HEK293 (cell line): ENCODE measurements around the gene STAB2.

Source experiments
- CTCF ChIA-PET: fragments of 350-600 bp; formaldehyde crosslinking; extraction: SDS; loops from one replicate; lab custom pipeline; 2021; ENCODE audit warnings: antibody characterized with exemption; lab: Yijun Ruan, JAX
- POLR2A ChIA-PET: fragments of 300-600 bp; formaldehyde crosslinking; extraction: SDS; loops from one replicate; lab custom pipeline; 2020; ENCODE audit warnings: antibody characterized with exemption, inconsistent platforms; lab: Yijun Ruan, JAX
- H3K27ac ChIP-seq: fragments of 200-500 bp; sonication (Bioruptor generic); 2 replicates; pipeline ENCODE4 v1.5.1; 2014; ENCODE audit warnings: low read depth, low read length, control low read depth, inconsistent platforms; ENCODE audit errors: extremely low read depth
- H3K36me3 ChIP-seq, 2 experiments: fragments of 200-500 bp in 1 of 2; sonication (Bioruptor generic) in 1 of 2; 1 replicate in 1 of 2; 2 replicates in 1 of 2; pipeline ENCODE4 v1.5.1; 2014 to 2017; ENCODE audit warnings: inconsistent platforms in 2 of 2, low read length in 2 of 2; ENCODE audit not compliant: control insufficient read depth in 2 of 2, insufficient read depth in 1 of 2
- H3K4me1 ChIP-seq: fragments of 200-500 bp; sonication (Bioruptor generic); 2 replicates; pipeline ENCODE4 v1.5.1; 2014; ENCODE audit warnings: mild to moderate bottlenecking, low read length, inconsistent platforms; ENCODE audit not compliant: control insufficient read depth, insufficient read depth
- H3K4me3 ChIP-seq: 2 replicates; pipeline ENCODE4 v1.5.1; 2011; ENCODE audit warnings: low read depth, mild to moderate bottlenecking, control low read depth, low read length, moderate library complexity
- H3K9me3 ChIP-seq: fragments of 200-500 bp; sonication (Bioruptor generic); 2 replicates; pipeline ENCODE4 v1.5.1; 2014; ENCODE audit warnings: low read depth, low read length, inconsistent platforms; ENCODE audit not compliant: control insufficient read depth, insufficient read depth
- BCL11A ChIP-seq: fragments of 450-650 bp; formaldehyde crosslinking; IDR thresholded peaks from 2 replicates; pipeline ENCODE4 v1.5.1; 2016; ENCODE audit warnings: low read depth, missing biosample characterization, missing genetic modification characterization
- EGR2 ChIP-seq: fragments of 450-650 bp; formaldehyde crosslinking; IDR thresholded peaks from 2 replicates; pipeline ENCODE4 v1.5.1; 2016; ENCODE audit warnings: low read depth, missing biosample characterization, missing genetic modification characterization
- GLIS2 ChIP-seq: fragments of 450-650 bp; formaldehyde crosslinking; IDR thresholded peaks from 2 replicates; pipeline ENCODE4 v1.5.1; 2016; ENCODE audit warnings: missing biosample characterization, missing genetic modification characterization
- HOXC10 ChIP-seq: sonication (generic); formaldehyde crosslinking; IDR thresholded peaks from 2 replicates; pipeline ENCODE4 v1.8.1; 2023; ENCODE audit warnings: mild to moderate bottlenecking, missing genetic modification reagents
- HOXD13 ChIP-seq: sonication (generic); formaldehyde crosslinking; IDR thresholded peaks from 2 replicates; pipeline ENCODE4 v1.8.0; 2022; ENCODE audit warnings: missing genetic modification reagents, borderline replicate concordance
- KLF16 ChIP-seq: fragments of 450-650 bp; formaldehyde crosslinking; IDR thresholded peaks from 2 replicates; pipeline ENCODE4 v1.5.1; 2017; ENCODE audit warnings: missing biosample characterization, missing genetic modification characterization
- SALL2 ChIP-seq: fragments of 450-650 bp; formaldehyde crosslinking; IDR thresholded peaks from 2 replicates; pipeline ENCODE4 v1.5.0; 2017; ENCODE audit warnings: missing biosample characterization, mild to moderate bottlenecking, missing genetic modification characterization, borderline replicate concordance
- WT1 ChIP-seq: fragments of 450-650 bp; formaldehyde crosslinking; IDR thresholded peaks from 2 replicates; pipeline ENCODE4 v1.5.1; 2016; ENCODE audit warnings: missing biosample characterization, missing genetic modification characterization
- ZNF121 ChIP-seq: fragments of 450-650 bp; formaldehyde crosslinking; IDR thresholded peaks from 2 replicates; pipeline ENCODE4 v1.5.1; 2016; ENCODE audit warnings: missing biosample characterization, missing genetic modification characterization
- ZNF146 ChIP-seq: fragments of 450-650 bp; formaldehyde crosslinking; IDR thresholded peaks from 2 replicates; pipeline ENCODE4 v1.5.1; 2016; ENCODE audit warnings: missing biosample characterization, missing genetic modification characterization
- ZNF16 ChIP-seq: fragments of 450-650 bp; formaldehyde crosslinking; IDR thresholded peaks from 2 replicates; pipeline ENCODE4 v1.5.1; 2016; ENCODE audit warnings: low read depth, missing biosample characterization, missing genetic modification characterization
- ZNF184 ChIP-seq: fragments of 450-650 bp; IDR thresholded peaks from 2 replicates; pipeline ENCODE4 v1.5.1; 2018; ENCODE audit warnings: missing biosample characterization, mild to moderate bottlenecking, missing genetic modification characterization
- ZNF19 ChIP-seq: fragments of 450-650 bp; formaldehyde crosslinking; IDR thresholded peaks from 2 replicates; pipeline ENCODE4; 2016; ENCODE audit warnings: missing biosample characterization, missing genetic modification characterization, low read depth
- ZNF2 ChIP-seq: fragments of 450-650 bp; formaldehyde crosslinking; IDR thresholded peaks from 2 replicates; pipeline ENCODE4 v1.5.1; 2016; ENCODE audit warnings: missing biosample characterization, missing genetic modification characterization
- ZNF211 ChIP-seq: fragments of 450-650 bp; formaldehyde crosslinking; IDR thresholded peaks from 2 replicates; pipeline ENCODE4 v1.5.1; 2016; ENCODE audit warnings: low read depth, missing biosample characterization, missing genetic modification characterization
- ZNF23 ChIP-seq: fragments of 450-650 bp; formaldehyde crosslinking; IDR thresholded peaks from 2 replicates; pipeline ENCODE4 v1.5.1; 2016; ENCODE audit warnings: missing biosample characterization, missing genetic modification characterization, borderline replicate concordance
- ZNF248 ChIP-seq: fragments of 450-650 bp; formaldehyde crosslinking; IDR thresholded peaks from 2 replicates; pipeline ENCODE4 v1.5.1; 2017; ENCODE audit warnings: missing biosample characterization, missing genetic modification characterization
- ZNF473 ChIP-seq: fragments of 450-650 bp; formaldehyde crosslinking; IDR thresholded peaks from 2 replicates; pipeline ENCODE4 v1.5.1; 2017; ENCODE audit warnings: missing biosample characterization, missing genetic modification characterization
- ZNF48 ChIP-seq: fragments of 450-650 bp; formaldehyde crosslinking; IDR thresholded peaks from 2 replicates; pipeline ENCODE4 v1.5.1; 2016; ENCODE audit warnings: missing biosample characterization, missing genetic modification characterization
- ZNF560 ChIP-seq: fragments of 450-650 bp; formaldehyde crosslinking; IDR thresholded peaks from 2 replicates; pipeline ENCODE4 v1.5.1; 2017; ENCODE audit warnings: missing biosample characterization, missing genetic modification characterization, borderline replicate concordance
- ZNF776 ChIP-seq: fragments of 450-650 bp; formaldehyde crosslinking; IDR thresholded peaks from 2 replicates; pipeline ENCODE4 v1.5.0; 2017; ENCODE audit warnings: missing biosample characterization, missing genetic modification characterization, borderline replicate concordance
- ZNF791 ChIP-seq: fragments of 450-650 bp; formaldehyde crosslinking; IDR thresholded peaks from 2 replicates; pipeline ENCODE4 v1.5.1; 2016; ENCODE audit warnings: missing biosample characterization, missing genetic modification characterization
- ZXDB ChIP-seq: fragments of 450-650 bp; formaldehyde crosslinking; IDR thresholded peaks from 2 replicates; pipeline ENCODE4 v1.5.1; 2016; ENCODE audit warnings: missing biosample characterization, missing genetic modification characterization
- TF ChIP-seq, protein P1 (sequence below): fragments of 450-650 bp; formaldehyde crosslinking; optimal IDR thresholded peaks from 2 replicates; pipeline ENCODE3; 2016; ENCODE audit warnings: missing biosample characterization, mild to moderate bottlenecking, missing genetic modification characterization
- TF ChIP-seq, protein P2 (sequence below): fragments of 450-650 bp; IDR thresholded peaks from 2 replicates; pipeline ENCODE4 v1.5.1; 2018; ENCODE audit warnings: missing biosample characterization, mild to moderate bottlenecking, missing genetic modification characterization
- TF ChIP-seq, protein P3 (sequence below): fragments of 450-650 bp; formaldehyde crosslinking; IDR thresholded peaks from 2 replicates; pipeline ENCODE4 v1.5.1; 2017; ENCODE audit warnings: missing biosample characterization, mild to moderate bottlenecking, missing genetic modification characterization, moderate library complexity

The STAB2 gene

DNA sequence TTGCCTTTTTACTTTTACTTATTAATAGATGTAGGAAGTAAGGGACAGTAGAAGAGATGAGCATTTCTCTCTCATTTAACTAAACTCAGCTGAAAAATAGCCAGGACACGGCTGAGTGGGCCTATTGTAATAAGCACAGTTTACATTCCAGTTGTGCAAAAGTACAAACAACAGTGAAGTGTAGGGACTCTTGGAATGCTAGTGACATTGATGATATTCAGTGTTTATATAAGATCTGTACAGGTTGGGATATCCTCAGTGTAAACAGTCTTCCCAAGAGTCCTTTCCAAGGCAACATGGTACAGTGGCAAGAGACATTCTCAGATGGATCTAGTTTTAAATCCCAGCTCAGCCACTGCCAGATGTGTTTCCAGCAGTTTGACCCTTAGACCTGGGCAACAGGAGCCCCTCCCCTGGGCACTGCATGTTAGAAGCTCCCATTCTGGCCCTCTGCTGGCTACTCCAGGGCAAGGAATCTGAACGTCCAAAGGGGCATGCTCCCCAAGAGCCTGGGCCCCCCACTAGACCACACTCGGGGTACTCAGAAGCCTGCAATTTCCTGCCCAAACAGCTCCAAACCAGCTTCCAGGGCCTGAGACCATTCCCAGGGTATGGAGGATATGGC, 55.3 kb downstream of the STAB2 start:
- TF ChIP-seq SALL2 (no peak), WT1 (tag by site-specific recombination) (no peak), ZNF121 (tag by site-specific recombination) (no peak), ZNF211 (no peak), ZNF2 (tag by site-specific recombination) (no peak), ZNF560 (tag by site-specific recombination) (no peak), ZNF146 (no peak), ZNF184 (no peak), ZNF23 (tag by site-specific recombination) (no peak), HOXC10 (CRISPR knock-in tag) (no peak), ZNF48 (tag by site-specific recombination) (no peak), ZNF791 (tag by site-specific recombination) (no peak), ZNF473 (tag by site-specific recombination) (no peak), ZNF16 (no peak), GLIS2 (tag by site-specific recombination) (no peak)
- TF ChIP-seq, protein P1, sequence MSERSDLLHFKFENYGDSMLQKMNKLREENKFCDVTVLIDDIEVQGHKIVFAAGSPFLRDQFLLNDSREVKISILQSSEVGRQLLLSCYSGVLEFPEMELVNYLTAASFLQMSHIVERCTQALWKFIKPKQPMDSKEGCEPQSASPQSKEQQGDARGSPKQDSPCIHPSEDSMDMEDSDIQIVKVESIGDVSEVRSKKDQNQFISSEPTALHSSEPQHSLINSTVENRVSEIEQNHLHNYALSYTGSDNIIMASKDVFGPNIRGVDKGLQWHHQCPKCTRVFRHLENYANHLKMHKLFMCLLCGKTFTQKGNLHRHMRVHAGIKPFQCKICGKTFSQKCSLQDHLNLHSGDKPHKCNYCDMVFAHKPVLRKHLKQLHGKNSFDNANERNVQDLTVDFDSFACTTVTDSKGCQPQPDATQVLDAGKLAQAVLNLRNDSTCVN (tag by site-specific recombination), result no peak
- TF ChIP-seq, protein P2, sequence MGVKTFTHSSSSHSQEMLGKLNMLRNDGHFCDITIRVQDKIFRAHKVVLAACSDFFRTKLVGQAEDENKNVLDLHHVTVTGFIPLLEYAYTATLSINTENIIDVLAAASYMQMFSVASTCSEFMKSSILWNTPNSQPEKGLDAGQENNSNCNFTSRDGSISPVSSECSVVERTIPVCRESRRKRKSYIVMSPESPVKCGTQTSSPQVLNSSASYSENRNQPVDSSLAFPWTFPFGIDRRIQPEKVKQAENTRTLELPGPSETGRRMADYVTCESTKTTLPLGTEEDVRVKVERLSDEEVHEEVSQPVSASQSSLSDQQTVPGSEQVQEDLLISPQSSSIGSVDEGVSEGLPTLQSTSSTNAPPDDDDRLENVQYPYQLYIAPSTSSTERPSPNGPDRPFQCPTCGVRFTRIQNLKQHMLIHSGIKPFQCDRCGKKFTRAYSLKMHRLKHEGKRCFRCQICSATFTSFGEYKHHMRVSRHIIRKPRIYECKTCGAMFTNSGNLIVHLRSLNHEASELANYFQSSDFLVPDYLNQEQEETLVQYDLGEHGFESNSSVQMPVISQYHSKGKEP (tag by site-specific recombination), result no peak
- TF ChIP-seq, protein P3, sequence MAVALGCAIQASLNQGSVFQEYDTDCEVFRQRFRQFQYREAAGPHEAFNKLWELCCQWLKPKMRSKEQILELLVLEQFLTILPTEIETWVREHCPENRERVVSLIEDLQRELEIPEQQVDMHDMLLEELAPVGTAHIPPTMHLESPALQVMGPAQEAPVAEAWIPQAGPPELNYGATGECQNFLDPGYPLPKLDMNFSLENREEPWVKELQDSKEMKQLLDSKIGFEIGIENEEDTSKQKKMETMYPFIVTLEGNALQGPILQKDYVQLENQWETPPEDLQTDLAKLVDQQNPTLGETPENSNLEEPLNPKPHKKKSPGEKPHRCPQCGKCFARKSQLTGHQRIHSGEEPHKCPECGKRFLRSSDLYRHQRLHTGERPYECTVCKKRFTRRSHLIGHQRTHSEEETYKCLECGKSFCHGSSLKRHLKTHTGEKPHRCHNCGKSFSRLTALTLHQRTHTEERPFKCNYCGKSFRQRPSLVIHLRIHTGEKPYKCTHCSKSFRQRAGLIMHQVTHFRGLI, result no peak
- Histone ChIP-seq H3K27ac (no peak overlapping the region), H3K4me1 (no peaks in the 10 kb centered on the region), H3K9me3 (no peaks in the 10 kb centered on the region), H3K4me3 (no peak overlapping the region), H3K36me3 (no peaks in the 10 kb centered on the region)
- ChIA-PET CTCF (interaction anchor here (0.6 to 3.7 kb wide), 6 partner anchors 10 to 235 kb away, joined by 3 to 42 read pairs (median 4); no protein-coding TSS in a partner anchor), POLR2A (no interaction called here)

DNA sequence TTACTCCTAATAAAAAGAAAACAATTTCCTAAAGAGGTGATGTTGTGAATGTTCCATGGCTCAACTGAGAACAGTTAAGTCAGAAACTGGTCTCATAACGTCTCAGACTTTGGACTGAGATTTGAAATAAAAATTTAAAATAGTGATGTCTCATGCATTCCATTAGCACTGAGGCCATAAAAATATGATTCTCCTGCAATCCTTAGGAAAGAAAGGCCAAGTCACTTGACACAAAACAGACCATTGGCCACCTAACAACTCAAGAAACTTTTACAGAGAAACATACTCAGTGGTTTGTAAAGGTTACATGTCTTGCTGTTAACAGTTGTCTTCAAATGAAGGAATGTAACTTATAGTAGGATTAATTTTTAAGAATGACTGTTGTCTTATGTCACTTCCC, 58.1 kb downstream of the STAB2 start:
- CTCF ChIA-PET, result interaction anchor here (0.8 to 2.8 kb wide), 2 partner anchors 12 to 218 kb away, joined by 4 to 9 read pairs; no protein-coding TSS in a partner anchor
- H3K27ac ChIP-seq, result no peak overlapping the region
- TF ChIP-seq KLF16 (tag by site-specific recombination) (no peak), HOXD13 (CRISPR knock-in tag) (no peak), ZNF16 (no peak), EGR2 (tag by site-specific recombination) (no peak), ZNF248 (no peak), ZNF19 (tag by site-specific recombination) (no peak), ZNF776 (no peak), ZXDB (no peak), BCL11A (tag by site-specific recombination) (no peak)
- TF ChIP-seq, all 188 proteins: peak for 0
- Histone ChIP-seq H3K4me1 (no peaks in the 10 kb centered on the region), H3K9me3 (no peaks in the 10 kb centered on the region), H3K4me3 (no peak overlapping the region), H3K36me3 (no peaks in the 10 kb centered on the region)
- POLR2A ChIA-PET, result interaction anchor here (0.7 kb wide), 1 partner anchor 88 kb away, joined by 6 read pairs; no protein-coding TSS in a partner anchor
